GM21360 (cell line): Measurements from ENCODE around the gene MYRIP.
"Not testable (repeated sequence)": the region's sequence is repeated elsewhere in the genome, so short reads cannot be mapped to it uniquely, and the experiment has no call there.

Source experiments
- ATAC-seq: cut with Tn5 transposase; IDR thresholded peaks from one replicate; pipeline ENCODE4 v1.9.1; 2021; ENCODE audit warnings: mild to moderate bottlenecking, moderate library complexity; ENCODE audit not compliant: unreplicated experiment

The MYRIP gene

DNA sequence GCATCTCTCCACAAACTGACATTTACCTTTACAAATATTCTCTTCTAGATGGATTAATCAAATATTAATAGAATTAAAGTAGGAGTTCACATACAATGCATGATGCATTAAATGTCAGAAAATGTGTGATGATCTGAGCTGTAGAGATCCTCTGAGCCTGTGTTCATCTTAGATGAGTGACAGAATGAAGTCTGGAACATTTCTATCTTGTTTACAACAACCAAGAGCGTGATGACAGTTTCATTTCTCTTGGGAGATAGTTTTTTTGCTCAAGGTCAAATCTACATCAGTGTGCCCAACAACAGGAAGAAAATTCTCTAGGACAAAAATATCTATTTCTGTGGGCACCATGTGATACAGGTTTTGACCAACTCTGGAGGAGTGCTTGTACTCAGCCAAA, 211.9 kb downstream of the MYRIP start:
- ATAC-seq = no peak

DNA sequence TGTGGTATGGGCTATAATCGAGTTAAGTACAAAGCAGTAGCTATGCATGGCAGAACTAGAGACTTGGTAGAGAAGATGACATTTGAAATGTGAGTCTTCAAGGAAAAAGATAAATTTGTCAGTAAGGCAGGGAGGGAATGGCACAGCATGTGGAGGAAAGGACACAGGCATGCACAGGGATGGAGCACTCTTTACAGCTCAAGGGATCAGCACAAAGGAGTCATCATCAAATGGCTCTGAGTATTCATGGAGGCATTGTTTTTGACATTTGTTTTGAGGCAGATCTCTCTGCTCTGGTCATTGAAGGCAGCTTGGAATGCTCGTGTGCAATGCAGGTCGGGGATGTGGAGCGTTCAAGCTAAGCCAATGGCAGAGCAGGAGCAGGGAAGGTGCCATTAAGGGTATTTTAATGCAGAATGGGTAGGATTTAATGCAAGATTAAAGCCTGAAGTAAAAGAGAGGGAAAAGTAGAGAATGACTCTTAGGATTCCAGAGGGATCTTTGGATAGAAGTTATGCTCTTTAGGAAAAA, 213.0 kb downstream of the MYRIP start:
- ATAC-seq = no peak

- no peak for ATAC-seq
Measured at GRCh38 chr3:40024526-40024925, 215.1 kb downstream of the MYRIP start.

DNA sequence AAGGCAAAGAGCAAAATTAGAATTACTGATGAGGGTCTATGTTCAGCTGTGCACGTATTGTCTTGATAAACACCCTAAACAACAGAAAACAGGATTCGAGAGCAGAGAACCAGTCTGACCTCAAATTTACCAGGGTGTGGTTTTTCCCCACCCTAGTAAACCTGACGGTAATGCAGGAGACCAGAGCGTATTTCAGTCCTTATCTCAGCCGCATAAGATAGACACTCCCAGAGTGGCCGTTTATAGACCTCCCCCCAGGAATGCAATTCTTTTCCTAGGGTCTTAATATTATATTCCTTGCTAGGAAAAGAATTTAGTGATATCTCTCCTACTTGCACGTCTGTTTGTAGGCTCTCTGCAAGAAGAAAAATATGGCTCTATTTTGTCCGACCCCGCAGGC, 216.5 kb downstream of the MYRIP start:
- not testable (repeated sequence) for ATAC-seq

DNA sequence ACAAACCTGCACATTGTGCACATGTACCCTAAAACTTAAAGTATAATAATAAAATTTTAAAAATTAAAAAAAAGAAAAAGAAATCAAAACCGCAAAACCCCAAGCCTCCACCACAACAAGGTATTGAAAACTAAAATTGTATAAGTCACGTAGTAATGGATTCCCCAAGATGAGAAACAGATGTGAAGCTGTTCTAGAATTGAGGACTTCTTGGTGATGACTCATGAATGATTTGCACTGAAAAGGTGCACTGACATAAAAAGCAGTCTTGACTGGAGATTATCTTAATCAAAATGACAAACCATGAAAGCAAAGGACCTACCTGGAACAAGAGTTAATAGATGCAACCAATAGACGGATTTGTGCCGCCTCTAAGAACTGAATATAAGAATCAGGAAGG, 225.8 kb downstream of the MYRIP start:
- no peak for ATAC-seq

GRCh38 chr3:40037582-40037981, 228.2 kb downstream of the MYRIP start:
- no peak for ATAC-seq

GRCh38 chr3:40042752-40043443, 233.5 kb downstream of the MYRIP start:
- no peak for ATAC-seq

- ATAC-seq = no peak
Measured at GRCh38 chr3:40043444-40043755, 234.0 kb downstream of the MYRIP start.

GRCh38 chr3:40044487-40044886, 235.1 kb downstream of the MYRIP start:
- ATAC-seq = no peak

DNA sequence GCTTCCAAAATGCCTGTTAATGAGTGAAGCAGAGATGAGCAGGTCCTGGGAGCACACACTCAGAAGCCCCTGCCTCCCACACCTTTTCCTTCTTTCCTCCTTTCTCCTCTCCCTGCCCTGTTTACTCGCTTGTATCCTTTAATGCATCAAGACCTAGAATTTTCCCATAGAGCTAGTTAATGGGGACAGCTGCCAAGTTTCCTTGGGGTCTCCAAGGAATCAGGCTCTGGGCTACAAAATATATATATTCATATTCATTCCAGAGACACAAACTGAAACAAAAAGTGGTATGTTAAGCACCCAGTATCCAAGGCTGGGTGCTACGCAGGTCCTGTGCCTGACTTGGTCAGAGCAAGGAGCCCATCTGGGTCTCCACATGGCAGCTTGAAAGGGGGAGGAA, 235.6 kb downstream of the MYRIP start:
- ATAC-seq = no peak

GRCh38 chr3:40046149-40046548, 236.7 kb downstream of the MYRIP start:
- no peak for ATAC-seq

DNA sequence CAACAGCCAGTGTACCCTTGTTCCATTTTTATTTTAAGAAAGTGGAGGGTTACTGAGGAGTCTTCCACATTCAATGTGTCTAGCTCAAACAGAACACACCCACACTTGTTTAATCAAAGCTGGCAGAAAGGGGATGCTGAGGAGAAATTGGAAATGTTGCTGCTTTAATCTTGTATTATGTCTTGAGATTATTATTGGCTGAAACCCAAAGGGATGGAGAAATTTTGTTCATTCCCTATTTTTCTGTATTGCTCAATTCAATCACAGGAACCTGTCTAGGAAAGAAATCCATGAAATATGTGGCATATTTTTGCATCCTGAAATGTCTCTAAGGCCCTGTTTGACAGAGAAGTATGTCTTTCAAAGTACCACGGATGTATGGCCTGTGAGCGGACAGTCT, 238.0 kb downstream of the MYRIP start:
- no peak for ATAC-seq

DNA sequence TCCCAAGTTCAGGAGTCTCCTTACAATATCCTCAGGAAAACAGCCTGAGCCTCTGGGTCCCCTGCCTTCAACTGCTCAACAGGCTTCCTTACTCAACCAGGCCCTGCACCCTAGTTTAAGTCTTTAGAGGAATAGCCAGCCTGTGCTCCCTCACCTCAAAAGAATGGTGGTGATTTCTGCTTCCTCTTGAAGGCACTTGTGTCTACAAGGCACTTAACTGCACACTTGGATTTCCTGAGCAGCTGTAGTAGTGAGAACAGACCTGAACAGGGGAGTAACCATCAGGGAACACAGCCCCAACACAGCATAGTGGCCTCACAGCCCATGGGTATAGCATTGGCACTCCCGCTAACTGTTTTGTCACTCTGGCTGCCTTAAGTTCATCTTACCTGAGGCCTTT, 244.3 kb downstream of the MYRIP start:
- no peak for ATAC-seq

DNA sequence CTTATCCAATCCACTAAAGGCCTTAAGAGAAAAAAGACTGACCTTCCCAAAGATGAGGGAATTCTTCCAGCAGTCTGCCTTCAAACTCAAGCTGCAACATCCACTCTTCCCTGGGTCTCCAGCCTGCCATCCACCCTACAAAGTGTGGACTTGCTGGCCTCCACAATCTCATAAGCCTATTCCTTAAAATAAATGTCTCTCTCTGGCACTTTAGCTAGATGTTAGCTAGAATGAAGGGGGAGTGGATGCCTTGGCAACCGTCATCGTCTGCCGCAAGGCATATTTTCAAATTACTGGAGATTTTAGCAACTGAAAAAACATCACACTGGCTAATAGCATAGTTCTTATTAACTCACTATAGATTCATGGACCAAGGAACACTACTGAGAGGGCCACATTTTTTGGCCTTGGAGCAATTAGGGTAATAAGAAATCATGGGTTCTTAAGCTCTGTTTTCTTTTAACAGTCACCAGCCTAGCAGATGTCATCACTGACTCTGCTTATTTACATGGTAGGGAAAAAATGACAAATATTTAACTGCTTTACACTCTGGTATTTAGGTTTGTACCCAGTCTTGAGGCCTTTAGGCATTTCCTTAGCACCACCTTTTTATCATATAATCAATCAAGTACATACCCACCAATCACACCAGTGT, 245.3 kb downstream of the MYRIP start:
- no peak for ATAC-seq

DNA sequence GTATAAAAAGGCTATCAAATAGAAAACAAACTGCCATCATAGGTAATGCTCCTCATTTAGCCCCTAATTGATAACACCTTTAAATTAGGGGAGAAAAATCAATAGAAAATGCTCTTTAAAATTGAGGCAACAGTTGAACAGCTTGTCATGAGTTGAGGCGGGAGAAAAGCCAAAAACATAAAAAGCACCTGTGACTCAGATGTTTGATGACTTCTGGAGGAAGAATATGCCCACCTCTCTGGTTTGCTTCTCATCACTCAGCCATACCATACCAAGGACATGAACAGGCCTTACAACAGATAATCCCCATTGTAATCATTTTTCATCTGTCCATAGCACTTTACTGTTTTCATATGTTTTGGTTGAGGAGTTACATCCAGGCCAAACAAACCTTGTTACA, 246.0 kb downstream of the MYRIP start:
- ATAC-seq = no peak

DNA sequence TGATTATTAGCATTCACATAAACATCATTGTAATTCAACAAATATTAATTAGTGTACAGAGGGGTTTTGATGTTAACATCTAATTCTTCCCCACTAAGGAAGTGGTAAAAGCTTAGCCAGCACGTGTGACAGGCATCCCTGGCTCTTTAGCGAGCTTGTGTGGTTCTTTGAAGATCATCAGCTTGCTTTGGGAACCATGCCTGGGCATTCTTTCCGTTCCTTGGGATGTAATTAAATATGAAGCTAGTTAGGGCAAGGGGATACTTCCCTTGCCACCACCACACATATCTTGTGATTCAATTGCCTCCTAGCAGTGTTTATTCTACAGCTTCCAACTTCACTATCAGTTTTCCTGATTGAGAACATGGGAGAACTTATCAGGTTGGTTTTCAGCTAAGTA, 246.5 kb downstream of the MYRIP start:
- ATAC-seq = no peak

- no peak for ATAC-seq
Measured at GRCh38 chr3:40057077-40057476, 247.7 kb downstream of the MYRIP start.

GRCh38 chr3:40057786-40058185, 248.4 kb downstream of the MYRIP start:
- ATAC-seq = no peak

DNA sequence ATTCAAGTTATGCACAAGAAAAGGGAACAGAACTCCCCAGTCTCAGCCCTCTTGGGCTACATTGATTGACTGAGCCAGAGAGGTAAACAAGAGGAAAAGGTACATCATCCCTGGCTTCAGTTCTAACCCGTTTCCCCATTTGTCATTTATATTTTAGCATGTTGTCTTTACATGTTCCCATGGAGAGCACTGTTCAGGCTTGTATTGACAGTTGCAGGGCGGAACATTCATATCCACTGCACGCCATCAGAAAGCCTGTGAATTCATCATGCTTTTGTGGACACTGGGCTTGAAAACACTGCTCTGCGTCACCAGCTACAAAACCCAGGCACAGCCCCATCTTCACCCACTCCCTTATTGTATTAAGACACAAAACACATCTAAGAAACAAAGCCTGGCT, 259.2 kb downstream of the MYRIP start:
- no peak for ATAC-seq

DNA sequence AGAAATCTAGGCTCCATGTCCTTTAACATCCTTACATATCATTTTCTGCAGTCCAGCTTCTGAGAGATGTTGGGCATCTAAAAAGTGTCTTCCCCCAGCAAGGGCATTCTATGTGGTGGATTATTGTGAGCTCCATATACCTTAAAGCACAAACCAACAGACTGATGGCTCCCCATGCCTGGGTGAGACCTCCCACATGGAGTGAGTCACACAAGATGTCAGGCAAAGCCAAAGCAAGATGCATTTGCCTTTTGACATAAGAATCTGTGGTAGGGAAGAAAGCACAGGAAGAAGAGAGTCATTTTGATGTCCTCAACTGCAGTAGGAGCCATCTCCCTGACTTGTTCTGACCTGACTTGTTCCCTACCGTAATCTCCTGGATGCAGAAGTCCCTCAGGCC, 261.4 kb downstream of the MYRIP start:
- ATAC-seq = no peak

GRCh38 chr3:40071683-40072238, 262.4 kb downstream of the MYRIP start:
- no peak for ATAC-seq

DNA sequence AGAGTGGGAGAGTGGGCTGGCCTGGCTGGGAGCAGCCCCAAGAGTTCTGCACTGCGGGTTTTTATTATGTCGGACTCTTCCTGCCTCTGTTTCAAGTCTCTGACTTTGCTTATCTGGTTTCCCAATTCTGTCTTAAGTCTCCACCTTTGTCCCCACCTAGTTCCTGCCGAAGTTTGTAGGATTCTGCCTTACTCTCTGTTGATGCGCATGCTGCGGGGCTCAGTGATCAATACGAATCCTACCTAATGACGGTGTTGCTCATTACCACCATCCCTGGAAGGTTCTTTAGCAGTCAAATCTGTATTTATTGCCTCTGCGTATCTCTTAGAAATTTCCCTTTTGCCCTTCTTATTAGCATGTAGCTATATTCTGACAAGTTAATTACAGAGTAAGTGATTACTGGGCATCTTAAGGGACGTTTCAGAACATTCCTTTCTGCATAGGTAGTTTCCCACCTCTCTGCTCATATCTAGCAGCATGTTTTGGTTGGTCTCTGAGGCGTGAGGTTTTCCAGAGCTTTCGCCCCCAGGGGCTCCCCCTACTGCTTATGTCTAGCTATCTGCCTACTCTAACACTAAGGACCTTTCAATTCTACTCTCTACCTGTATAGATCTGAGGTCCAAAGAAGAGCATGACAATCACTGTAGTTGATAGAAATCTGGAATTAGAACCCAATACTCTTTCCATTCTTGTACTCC, 264.1 kb downstream of the MYRIP start:
- no peak for ATAC-seq
